Fibroblast of skin of scalp (primary cell): ENCODE data around the gene CGNL1. TPM values are rescaled to one million over a fixed set of nuclear protein-coding genes. Genes with fewer than 3 reads are reported as not detected.

ENCODE experiments used
- DNase-seq: peaks from one replicate; pipeline ENCODE4 v3.0.0-alpha.2; 2013
- polyA plus RNA-seq, 2 experiments: library from polyadenylated mRNA; unstranded; fragments of 120-200 nt; gene quantifications; one replicate each; pipeline ENCODE4 v1.2.1, GENCODE V29; 2013; ENCODE audit not compliant: insufficient read length in 2 of 2

The CGNL1 gene
- 0.69 TPM for polyA plus RNA-seq (2013, experiment 1 of 2; ENCODE audit: insufficient read length)
- 1.2 TPM for polyA plus RNA-seq (2013, experiment 2 of 2; ENCODE audit: insufficient read length)

GRCh38 chr15:57375827-57376695 is at the start of gene CGNL1:
CGNL1 (plus strand) TSS chr15:57376505; CDS start chr15:57438000, 61,495 bp downstream.
- peak; percentile 29 for DNase-seq

GRCh38 chr15:57327985-57328471 is 48.3 kb upstream of the CGNL1 start:
- peak; percentile 92 for DNase-seq

- no peak for DNase-seq
Observed at GRCh38 chr15:57328479-57328878, 47.8 kb upstream of the CGNL1 start.

- DNase-seq = no peak
Observed at GRCh38 chr15:57328897-57329296, 47.4 kb upstream of the CGNL1 start.

GRCh38 chr15:57329582-57330367 is 46.5 kb upstream of the CGNL1 start:
- no peak for DNase-seq

GRCh38 chr15:57330619-57331340 is 45.5 kb upstream of the CGNL1 start:
- DNase-seq = peak; percentile 66

- DNase-seq = no peak
Observed at GRCh38 chr15:57332326-57332725, 44.0 kb upstream of the CGNL1 start.

- DNase-seq = peak; percentile 52
Observed at GRCh38 chr15:57333487-57333886, 42.8 kb upstream of the CGNL1 start.

GRCh38 chr15:57334257-57334656 is 42.0 kb upstream of the CGNL1 start:
- DNase-seq = peak; percentile 20

- peak; percentile 10 for DNase-seq
Observed at GRCh38 chr15:57335293-57335715, 41.0 kb upstream of the CGNL1 start.

GRCh38 chr15:57335719-57336118 is 40.6 kb upstream of the CGNL1 start:
- DNase-seq = peak; percentile 42

- no peak for DNase-seq
Observed at GRCh38 chr15:57337868-57338411, 38.4 kb upstream of the CGNL1 start.

GRCh38 chr15:57339321-57339720 is 37.0 kb upstream of the CGNL1 start:
- no peak for DNase-seq

- DNase-seq = peak; percentile 56
Observed at GRCh38 chr15:57340682-57341259, 35.5 kb upstream of the CGNL1 start.

GRCh38 chr15:57343048-57343447 is 33.3 kb upstream of the CGNL1 start:
- no peak for DNase-seq

GRCh38 chr15:57343498-57343897 is 32.8 kb upstream of the CGNL1 start:
- DNase-seq = no peak

GRCh38 chr15:57344282-57344681 is 32.0 kb upstream of the CGNL1 start:
- DNase-seq = no peak

- DNase-seq = peak; percentile 32
Observed at GRCh38 chr15:57345584-57345983, 30.7 kb upstream of the CGNL1 start.

- DNase-seq = no peak
Observed at GRCh38 chr15:57348081-57348480, 28.2 kb upstream of the CGNL1 start.

GRCh38 chr15:57352535-57353316 is 23.6 kb upstream of the CGNL1 start:
- no peak for DNase-seq

- peak; percentile 49 for DNase-seq
Observed at GRCh38 chr15:57353317-57353804, 22.9 kb upstream of the CGNL1 start.
